ENCODE data around the gene MATK. TPM values are rescaled to one million over a fixed set of nuclear protein-coding genes. Genes with fewer than 3 reads are reported as not detected.
"Not testable (repeated sequence)": the region's sequence is repeated elsewhere in the genome, so short reads cannot be mapped to it uniquely, and the experiment has no call there.

MATK gene
- total RNA-seq, 2 donors from 2014 or later = 7.4 to 27.8 TPM

DNA sequence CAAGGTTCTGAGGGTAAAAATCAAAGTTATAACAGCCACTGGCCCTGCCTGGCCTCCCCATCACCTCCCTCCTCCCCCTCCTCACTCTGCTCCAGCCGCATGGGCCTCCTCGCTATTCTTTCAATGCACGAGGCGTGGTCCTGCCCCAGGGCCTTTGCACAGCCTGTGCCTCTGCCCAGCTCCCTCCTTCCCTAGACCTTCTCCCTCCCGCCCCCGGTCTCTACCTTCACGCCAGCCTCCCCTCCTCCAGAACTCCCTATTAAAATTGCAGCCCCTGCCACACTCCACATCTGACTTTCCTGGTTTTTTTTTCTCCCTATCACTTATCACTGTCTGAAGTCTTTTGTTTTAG is 17.5 kb downstream of the MATK start:
- H3K36me3 Mint-ChIP-seq = peaks cover 0 to 6% of the 10 kb centered on the region in 2 donors
- DNase-seq (ENCODE audit: low spot score in 2 of 2) (no peak), ATAC-seq (no peak)
- H3K27ac Mint-ChIP-seq = no peak overlapping the region
- no peaks in the 10 kb centered on the region for H3K9me3 Mint-ChIP-seq

GRCh38 chr19:3768015-3768747 is 18.0 kb downstream of the MATK start:
- Mint-ChIP-seq H3K9me3 (no peaks in the 10 kb centered on the region), H3K36me3 (peaks cover 0 to 6% of the 10 kb centered on the region in 2 donors), H3K27ac (no peak overlapping the region)
- no peak for DNase-seq (ENCODE audit: low spot score in 2 of 2)
- ATAC-seq = no peak

DNA sequence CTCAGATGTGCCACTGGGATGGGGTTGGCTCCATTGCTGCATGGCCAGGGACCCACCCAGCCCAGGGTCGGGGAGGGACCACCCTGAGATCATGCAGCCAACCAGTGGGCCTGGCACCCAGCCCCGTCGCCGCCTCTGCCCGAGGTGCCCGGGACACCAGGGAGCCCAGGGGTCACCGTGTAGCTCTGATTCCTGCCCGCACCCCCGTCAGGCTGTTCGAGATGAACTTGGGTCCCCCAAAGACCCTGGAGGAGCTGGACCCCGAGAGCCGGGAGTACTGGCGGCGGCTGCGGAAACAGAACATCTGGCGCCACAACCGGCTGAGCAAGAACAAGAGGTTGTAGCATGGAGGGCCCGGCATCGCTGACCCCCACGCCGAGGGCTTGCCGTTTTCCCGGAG is 19.1 kb downstream of the MATK start:
- Mint-ChIP-seq H3K9me3 (no peaks in the 10 kb centered on the region), H3K27ac (peak overlapping the region; percentile 85 to 88), H3K36me3 (peaks cover 0 to 6% of the 10 kb centered on the region in 2 donors)
- DNase-seq (ENCODE audit: low spot score in 2 of 2) (no peak), ATAC-seq (no peak)

- H3K36me3 Mint-ChIP-seq = peaks cover 0 to 6% of the 10 kb centered on the region in 2 donors
- H3K27ac Mint-ChIP-seq = peak overlapping the region; percentile 85 to 88
- DNase-seq (ENCODE audit: low spot score in 2 of 2) = no peak
- H3K9me3 Mint-ChIP-seq = no peaks in the 10 kb centered on the region
- no peak for ATAC-seq
These were observed 19.7 kb downstream of the MATK start for GRCh38 chr19:3766520-3766919.

DNA sequence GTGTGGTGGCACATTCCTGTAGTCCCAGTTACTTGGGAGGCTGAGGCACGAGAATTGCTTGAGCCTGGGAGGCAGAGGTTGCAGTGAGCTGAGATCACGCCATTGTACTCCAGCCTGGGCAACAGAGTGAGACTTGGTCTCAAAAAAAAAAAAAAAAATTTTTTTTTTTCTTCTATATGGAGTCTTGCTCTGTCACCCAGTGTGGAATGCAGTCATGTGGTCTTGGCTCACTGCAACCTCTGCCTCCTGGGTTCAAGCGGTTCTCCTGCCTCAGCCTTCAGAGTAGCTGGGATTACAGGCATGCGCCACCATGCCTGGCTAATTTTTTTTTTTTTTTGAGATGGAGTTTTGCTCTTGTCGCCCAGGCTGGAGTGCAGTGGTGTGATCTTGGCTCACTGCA is 20.4 kb downstream of the MATK start:
- not testable (repeated sequence) for H3K9me3 Mint-ChIP-seq; ATAC-seq; DNase-seq (ENCODE audit: low spot score in 2 of 2)
- Mint-ChIP-seq H3K36me3 (peaks cover 7 to 14% of the 10 kb centered on the region in 2 donors), H3K27ac (peak overlapping the region in 1 of 2 donors; percentile 85)

DNA sequence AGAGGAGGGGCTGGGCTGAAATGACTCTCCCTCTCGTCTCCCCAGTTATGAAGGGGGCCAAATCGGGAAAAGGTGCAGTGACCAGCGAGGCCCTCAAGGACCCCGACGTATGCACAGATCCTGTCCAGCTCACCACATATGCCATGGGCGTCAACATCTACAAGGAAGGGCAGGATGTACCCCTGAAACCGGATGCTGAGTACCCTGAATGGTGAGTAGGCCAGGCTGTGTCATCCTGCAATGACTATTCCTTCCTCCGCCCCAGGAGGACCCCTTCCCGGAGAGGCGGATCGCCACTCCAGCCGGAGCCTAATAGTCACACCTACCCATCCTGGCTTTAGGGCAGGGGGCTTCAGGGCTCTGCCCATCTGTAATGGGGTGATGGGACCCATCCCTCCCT is 21.1 kb downstream of the MATK start:
- no peak for ATAC-seq
- Mint-ChIP-seq H3K9me3 (no peaks in the 10 kb centered on the region), H3K27ac (no peak overlapping the region)

DNA sequence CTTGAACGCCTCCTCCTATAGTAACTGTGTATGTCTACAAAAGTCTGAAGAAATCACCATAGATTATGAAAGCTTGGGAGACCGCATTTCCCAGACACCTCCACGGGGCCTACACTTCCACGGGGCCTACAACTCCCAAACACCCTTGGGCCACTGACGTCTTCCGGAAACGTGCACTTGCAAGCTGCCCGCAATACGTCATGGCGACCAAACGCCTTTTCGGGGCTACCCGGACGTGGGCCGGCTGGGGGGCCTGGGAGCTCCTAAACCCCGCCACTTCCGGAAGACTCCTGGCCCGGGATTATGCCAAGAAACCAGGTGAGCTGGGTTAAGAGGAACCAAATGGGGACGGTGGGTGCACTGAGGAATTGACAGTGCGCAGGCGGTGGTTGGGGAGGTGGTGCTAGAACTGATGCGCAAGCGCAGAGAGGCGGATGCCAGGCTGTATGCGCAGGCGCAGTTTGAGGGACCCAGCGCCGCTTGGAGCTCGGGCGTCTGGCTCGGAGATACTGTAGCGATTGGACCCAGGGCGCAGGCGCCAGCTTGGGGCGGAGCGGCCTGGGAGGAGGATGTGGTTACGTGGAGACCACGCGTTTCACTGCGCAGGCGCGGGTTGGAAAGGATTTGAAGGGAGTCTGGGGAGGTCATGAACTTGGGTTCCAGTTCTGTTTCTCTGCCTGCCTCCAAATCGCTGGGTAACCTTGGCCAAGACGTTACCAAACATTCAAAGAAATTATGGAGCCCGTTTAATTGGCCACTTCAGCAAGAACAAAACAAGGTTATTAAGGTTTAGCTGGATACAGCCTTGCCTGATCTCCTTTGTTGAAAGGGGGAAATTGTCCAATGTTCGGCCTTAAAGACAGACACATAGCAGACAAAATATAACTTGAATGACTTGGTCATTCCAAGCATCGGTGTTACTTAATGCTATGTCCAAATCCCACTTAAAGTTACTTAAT is 23.4 kb downstream of the MATK start, which contains the start of gene MRPL54:
MRPL54 (plus strand) TSS at position 182 of the 959 bp plus-strand sequence; CDS start at position 201, 19 bp downstream.
- no peaks in the 10 kb centered on the region for H3K9me3 Mint-ChIP-seq
- peak; percentile 87 to 88 for ATAC-seq
- peak within 1 kb of the TSS; percentile 98 to 99 for H3K27ac Mint-ChIP-seq
- H3K36me3 Mint-ChIP-seq = peaks cover 7 to 14% of the 10 kb centered on the region in 2 donors
- DNase-seq (ENCODE audit: low spot score in 2 of 2) = peak; percentile 99 to 100

More for the DNA sequence above, 21.1 kb downstream of the MATK start:
- DNase-seq (ENCODE audit: low spot score in 2 of 2) = no peak
- H3K36me3 Mint-ChIP-seq = peaks cover 7 to 14% of the 10 kb centered on the region in 2 donors

GRCh38 chr19:3762130-3762473 is 24.1 kb downstream of the MATK start:
- Mint-ChIP-seq H3K27ac (peak overlapping the region; percentile 98 to 99), H3K9me3 (no peaks in the 10 kb centered on the region), H3K36me3 (peaks cover 7 to 14% of the 10 kb centered on the region in 2 donors)
- no peak for DNase-seq (ENCODE audit: low spot score in 2 of 2)
- no peak for ATAC-seq

DNA sequence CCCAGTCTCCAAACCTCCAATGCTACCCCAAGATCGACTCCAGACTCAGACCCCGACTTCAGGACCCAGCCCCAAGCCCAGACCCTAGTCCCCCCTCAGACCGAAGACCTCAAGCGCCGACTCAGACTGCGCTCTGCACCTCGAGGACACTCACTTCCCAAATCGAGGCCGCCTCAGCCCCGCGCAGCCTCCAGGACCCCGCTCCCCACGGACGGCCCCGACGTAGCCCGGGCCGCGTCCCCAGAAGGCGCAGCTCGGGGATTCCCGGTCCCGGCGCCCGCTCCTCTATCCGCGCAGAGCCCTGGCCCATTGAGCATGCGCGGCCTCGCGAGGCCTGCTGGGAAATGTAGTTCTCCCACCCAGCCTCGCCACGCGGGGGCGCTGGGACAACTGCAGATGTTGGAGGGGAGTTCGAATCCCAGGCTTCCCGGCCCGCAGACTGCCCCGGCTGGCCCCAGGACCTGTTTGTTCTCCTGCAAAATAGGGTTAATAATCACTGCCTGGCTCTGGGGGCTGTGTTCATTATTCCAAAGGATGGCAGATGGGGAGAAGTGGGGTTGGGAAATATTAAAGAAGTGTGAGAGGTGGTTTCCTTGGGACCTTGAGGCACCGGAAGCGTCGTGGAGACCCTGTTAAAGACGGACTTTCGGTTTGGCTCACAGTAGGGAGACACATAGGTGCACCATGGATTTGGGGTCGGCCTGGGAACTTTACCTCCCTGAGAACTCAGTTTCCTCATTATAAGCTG is 24.6 kb downstream of the MATK start, which contains the start of gene APBA3:
APBA3 (minus strand) TSS at position 311 of the 748 bp plus-strand sequence. CDS start 1,428 bp downstream, outside the sequence.
- ATAC-seq (peak; percentile 58 to 61), DNase-seq (ENCODE audit: low spot score in 2 of 2) (peak; percentile 97 to 99)
- Mint-ChIP-seq H3K27ac (peak within 1 kb of the TSS; percentile 98 to 99), H3K36me3 (peaks cover 7 to 13% of the 10 kb centered on the region in 2 donors), H3K9me3 (no peaks in the 10 kb centered on the region)

DNA sequence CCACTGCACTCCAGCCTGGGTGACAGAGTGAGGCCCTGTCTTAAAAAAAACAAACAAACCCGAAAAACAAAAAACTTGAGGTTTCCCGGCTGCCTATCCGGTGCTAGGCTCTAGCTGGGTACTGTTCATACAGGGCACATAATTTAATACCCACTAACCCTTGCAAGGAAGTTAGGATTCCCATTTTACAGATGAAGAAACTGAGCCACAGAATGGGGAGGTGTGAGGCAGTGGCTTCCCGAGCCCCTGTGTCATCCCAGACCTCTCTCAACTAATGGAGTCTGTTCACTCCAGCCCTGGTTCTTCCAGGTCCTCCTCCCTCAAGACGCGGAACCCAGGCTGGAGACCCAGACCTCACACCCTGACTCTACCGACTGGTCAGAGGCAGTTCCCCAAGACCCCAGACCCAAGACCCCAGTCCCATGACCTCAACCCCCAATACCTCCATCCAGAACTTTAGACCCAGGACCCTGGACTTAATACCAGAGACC is 25.3 kb downstream of the MATK start:
- ATAC-seq (no peak), DNase-seq (ENCODE audit: low spot score in 2 of 2) (peak in 1 of 2 donors; percentile 33)
- H3K36me3 Mint-ChIP-seq = peaks cover 7 to 9% of the 10 kb centered on the region in 2 donors
- H3K27ac Mint-ChIP-seq = peak overlapping the region; percentile 98 to 99
- no peaks in the 10 kb centered on the region for H3K9me3 Mint-ChIP-seq

- H3K36me3 Mint-ChIP-seq = peaks cover 7 to 13% of the 10 kb centered on the region in 2 donors
- no peaks in the 10 kb centered on the region for H3K9me3 Mint-ChIP-seq
- DNase-seq (ENCODE audit: low spot score in 2 of 2) (no peak), ATAC-seq (no peak)
- H3K27ac Mint-ChIP-seq = peak overlapping the region in 1 of 2 donors; percentile 98
These were observed 26.5 kb downstream of the MATK start for GRCh38 chr19:3759482-3760254.

DNA sequence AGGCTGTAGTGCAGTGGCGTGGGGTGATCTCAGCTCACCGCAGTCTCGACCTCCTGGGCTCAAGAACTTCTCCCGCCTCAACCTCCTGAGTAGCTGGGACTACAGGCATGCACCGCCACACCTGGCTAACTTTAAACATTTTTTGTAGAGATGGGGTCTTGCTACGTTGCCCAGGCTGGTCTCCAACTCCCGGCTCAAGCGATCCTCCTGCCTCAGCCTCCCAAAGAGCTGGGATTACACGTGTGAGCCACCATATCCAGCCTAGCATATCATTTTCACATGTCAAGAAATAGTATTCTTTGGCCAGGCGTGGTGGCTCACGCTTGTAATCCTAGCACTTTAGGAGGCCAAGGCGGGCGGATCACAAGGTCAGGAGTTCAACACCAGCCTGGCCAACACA is 27.9 kb downstream of the MATK start:
- Mint-ChIP-seq H3K36me3 (peaks cover 7 to 15% of the 10 kb centered on the region in 2 donors), H3K27ac (peak overlapping the region in 1 of 2 donors; percentile 29)
- not testable (repeated sequence) for H3K9me3 Mint-ChIP-seq; ATAC-seq; DNase-seq (ENCODE audit: low spot score in 2 of 2)

- H3K36me3 Mint-ChIP-seq = peaks cover 7 to 15% of the 10 kb centered on the region in 2 donors
- not testable (repeated sequence) for H3K27ac Mint-ChIP-seq; H3K9me3 Mint-ChIP-seq; ATAC-seq; DNase-seq (ENCODE audit: low spot score in 2 of 2)
These were observed 28.5 kb downstream of the MATK start for GRCh38 chr19:3757705-3758104.

DNA sequence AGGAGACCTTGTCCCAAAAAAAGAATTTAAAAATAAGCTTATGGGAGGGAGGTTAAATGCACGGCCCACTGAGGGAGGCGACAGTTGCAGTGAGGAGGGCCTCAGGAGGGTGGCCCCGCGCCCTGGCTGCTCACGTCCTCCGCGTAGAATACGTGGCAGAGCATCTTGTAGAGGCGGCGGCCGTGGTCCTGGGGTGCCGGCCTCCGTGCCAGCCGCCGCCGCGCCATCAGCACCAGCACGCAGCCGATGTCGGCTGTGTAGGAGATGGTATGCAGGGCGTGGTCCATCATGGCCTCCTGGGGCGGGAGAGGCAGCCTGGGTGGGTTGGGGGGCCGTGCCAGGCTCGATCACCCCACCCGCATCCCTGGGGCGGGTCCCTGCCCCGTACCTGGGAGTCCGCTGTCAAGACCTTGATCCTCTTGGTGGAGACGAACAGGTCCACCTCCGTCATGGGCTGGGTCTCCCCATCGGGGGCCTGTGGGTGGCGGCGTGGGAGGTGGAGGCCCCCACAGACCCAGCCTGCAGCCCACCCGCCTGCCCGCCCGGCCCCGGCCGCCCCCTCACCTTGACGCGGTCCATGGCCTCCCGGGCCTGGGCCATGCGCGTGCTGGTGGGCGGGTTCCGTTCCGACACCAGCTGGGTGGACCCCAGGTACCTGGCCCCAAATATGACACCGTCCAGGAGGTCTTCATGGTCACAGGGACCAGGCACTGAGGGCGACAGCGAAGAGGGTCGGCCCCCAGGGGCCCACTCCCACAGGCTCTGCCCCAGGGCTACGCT is 32.4 kb downstream of the MATK start:
- Mint-ChIP-seq H3K9me3 (no peaks in the 10 kb centered on the region), H3K27ac (peak overlapping the region in 1 of 2 donors; percentile 10), H3K36me3 (peaks cover 0 to 13% of the 10 kb centered on the region in 2 donors)
- DNase-seq (ENCODE audit: low spot score in 2 of 2) (no peak), ATAC-seq (no peak)

- DNase-seq (ENCODE audit: low spot score in 2 of 2) (no peak), ATAC-seq (no peak)
- H3K27ac Mint-ChIP-seq = no peak overlapping the region
- no peaks in the 10 kb centered on the region for H3K9me3 Mint-ChIP-seq
- peaks cover 0 to 13% of the 10 kb centered on the region in 2 donors for H3K36me3 Mint-ChIP-seq
These were observed 33.7 kb downstream of the MATK start for GRCh38 chr19:3752492-3752891.

All from activated naive CD4-positive, alpha-beta T cell treated with anti-CD3 and anti-CD28 coated beads, Interleukin-2, amount 50 U/mL, for 72 hours (primary cell).